MG63 (cell line): ENCODE data around the gene KCNN3. TPM values are rescaled to one million over a fixed set of nuclear protein-coding genes. Genes with fewer than 3 reads are reported as not detected.
"Not testable (repeated sequence)": the region's sequence is repeated elsewhere in the genome, so short reads cannot be mapped to it uniquely, and the experiment has no call there.

Experiments used
- DNase-seq: peaks from one replicate; pipeline ENCODE4 v3.0.0-alpha.2; 2020
- H3K27me3 ChIP-seq: fragments of 250-450 bp; sonication (Bioruptor Pico); 2 replicates; pipeline ENCODE4 v1.5.1; 2020; ENCODE audit warnings: mild to moderate bottlenecking, moderate library complexity
- H3K36me3 ChIP-seq: fragments of 250-450 bp; sonication (Bioruptor Pico); 2 replicates; pipeline ENCODE4 v1.5.1; 2020; ENCODE audit warnings: mild to moderate bottlenecking, moderate library complexity
- H3K4me3 ChIP-seq: fragments of 250-450 bp; sonication (Bioruptor Pico); 2 replicates; pipeline ENCODE4 v1.5.1; 2020; ENCODE audit warnings: mild to moderate bottlenecking, moderate library complexity
- H3K9me3 ChIP-seq: fragments of 250-450 bp; sonication (Bioruptor Pico); 2 replicates; pipeline ENCODE4 v1.5.1; 2020; ENCODE audit warnings: mild to moderate bottlenecking, moderate library complexity
- total RNA-seq: library from RNA; depleted of rRNA; stranded (reverse); fragments of >200 nt; shearing (Covaris generic); gene quantifications from 2 replicates; pipeline ENCODE4 v1.2.3, GENCODE V29; 2014; ENCODE audit warnings: low replicate concordance

KCNN3 gene
- total RNA-seq, 1 experiment from 2014 or later: 1.6 TPM

DNA sequence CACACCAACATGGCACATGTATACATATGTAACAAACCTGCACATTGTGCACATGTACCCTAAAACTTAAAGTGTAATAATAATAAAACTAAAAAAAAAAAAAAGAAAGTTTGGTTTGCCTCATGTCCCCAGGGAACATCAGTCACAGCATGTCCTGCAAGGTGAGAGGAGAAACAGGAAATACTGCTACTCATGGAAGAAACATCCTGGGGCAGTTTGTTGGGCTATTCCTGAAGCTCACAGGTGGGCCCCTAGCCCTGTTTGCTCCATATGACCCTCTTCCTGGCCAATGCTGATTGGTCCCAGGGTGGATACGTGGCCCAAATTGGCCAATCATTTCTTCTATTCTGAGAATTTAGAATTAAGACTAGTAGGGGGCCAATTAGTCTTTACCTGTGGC lies 158.7 kb downstream of the KCNN3 start:
- Histone ChIP-seq H3K36me3 (no peaks in the 10 kb centered on the region), H3K9me3 (no peaks in the 10 kb centered on the region), H3K4me3 (no peak overlapping the region), H3K27me3 (no peaks in the 10 kb centered on the region)
- no peak for DNase-seq

DNA sequence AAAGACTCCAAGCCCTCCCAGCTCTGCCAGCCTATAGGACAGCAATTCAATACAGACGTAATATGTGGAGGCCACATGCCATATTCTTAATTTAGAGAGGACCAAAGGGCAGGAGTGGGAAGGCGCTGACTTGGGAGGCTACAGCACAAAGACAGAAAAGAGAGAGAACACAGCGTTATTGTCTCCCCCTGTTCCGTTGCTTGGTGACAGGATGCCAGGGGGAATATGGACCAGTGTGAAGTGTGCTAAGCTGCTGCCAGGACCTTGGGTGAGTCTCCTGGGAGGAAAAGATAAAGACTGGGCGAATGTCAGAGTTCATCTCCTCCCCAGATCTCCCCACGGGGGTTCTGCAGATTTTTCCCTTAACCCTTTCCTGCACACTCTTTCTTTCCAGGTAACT lies 160.0 kb downstream of the KCNN3 start:
- DNase-seq: no peak
- H3K27me3 ChIP-seq: 0 out of 2 replicates have a peak, but pooled peaks cover 2% of the 10 kb centered on the region
- H3K4me3 ChIP-seq: no peak overlapping the region
- no peaks in the 10 kb centered on the region for H3K9me3 ChIP-seq
- no peaks in the 10 kb centered on the region for H3K36me3 ChIP-seq

DNA sequence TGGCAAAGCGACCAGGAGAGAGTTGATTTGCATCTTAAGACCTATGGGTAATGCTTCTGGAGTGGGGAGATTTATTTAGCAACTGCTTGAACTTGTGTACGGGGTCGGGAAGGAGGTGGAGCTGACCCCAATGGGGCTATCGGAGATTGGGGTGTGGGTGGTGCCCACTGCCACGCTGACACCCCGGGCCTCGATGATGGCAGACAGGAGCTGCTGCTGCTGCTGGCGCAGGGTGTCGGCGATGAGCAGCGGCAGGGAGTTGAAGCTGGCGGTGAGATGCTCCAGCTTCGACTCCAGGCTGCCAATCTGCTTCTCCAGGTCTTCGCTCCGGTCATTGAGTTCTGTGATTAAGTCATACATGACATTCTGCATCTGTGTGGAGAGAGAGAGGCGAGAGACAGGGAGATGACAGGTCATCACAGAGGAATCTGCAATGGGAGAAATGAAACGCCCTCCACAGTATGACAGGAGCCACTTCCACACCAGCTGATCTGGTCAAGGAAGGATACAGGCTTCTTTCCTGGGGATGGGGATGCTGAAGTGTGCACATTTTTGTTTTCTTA lies 162.1 kb downstream of the KCNN3 start:
- Histone ChIP-seq H3K9me3 (no peaks in the 10 kb centered on the region), H3K27me3 (peaks cover 8% of the 10 kb centered on the region; the same call in 1 of the 2 replicates), H3K36me3 (no peaks in the 10 kb centered on the region), H3K4me3 (no peak overlapping the region)
- DNase-seq: no peak

- DNase-seq: no peak
- Histone ChIP-seq H3K4me3 (no peak overlapping the region), H3K9me3 (no peaks in the 10 kb centered on the region), H3K27me3 (peaks cover 9% of the 10 kb centered on the region; the same call in 1 of the 2 replicates), H3K36me3 (no peaks in the 10 kb centered on the region)
Measured at GRCh38 chr1:154706851-154707250, 163.2 kb downstream of the KCNN3 start.

- Histone ChIP-seq H3K4me3 (no peak overlapping the region), H3K36me3 (no peaks in the 10 kb centered on the region), H3K9me3 (no peaks in the 10 kb centered on the region), H3K27me3 (peaks cover 9% of the 10 kb centered on the region; the same call in 1 of the 2 replicates)
- DNase-seq: no peak
Measured at GRCh38 chr1:154705544-154705943, 164.5 kb downstream of the KCNN3 start.

DNA sequence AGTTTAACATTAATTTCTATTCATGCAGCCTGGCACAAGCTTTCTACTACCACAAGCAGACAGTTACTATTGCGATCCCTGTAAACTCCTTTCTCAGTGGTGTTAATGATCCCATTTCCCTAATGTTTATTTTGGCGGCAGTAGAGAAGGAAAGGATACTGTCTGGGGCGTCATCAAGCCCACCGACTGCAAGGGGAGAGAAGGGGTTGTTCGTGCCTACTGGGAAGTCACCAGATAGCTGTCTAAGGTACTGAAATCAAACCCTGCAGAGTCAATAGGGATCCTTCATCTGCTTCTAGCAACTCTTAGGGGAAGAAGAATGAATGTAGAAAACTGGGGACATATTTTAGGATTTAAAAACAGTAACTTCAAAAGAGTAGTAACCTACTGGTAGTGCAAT lies 166.9 kb downstream of the KCNN3 start:
- Histone ChIP-seq H3K9me3 (no peaks in the 10 kb centered on the region), H3K27me3 (peaks cover 9% of the 10 kb centered on the region; the same call in 1 of the 2 replicates), H3K36me3 (no peaks in the 10 kb centered on the region), H3K4me3 (no peak overlapping the region)
- DNase-seq: no peak

DNA sequence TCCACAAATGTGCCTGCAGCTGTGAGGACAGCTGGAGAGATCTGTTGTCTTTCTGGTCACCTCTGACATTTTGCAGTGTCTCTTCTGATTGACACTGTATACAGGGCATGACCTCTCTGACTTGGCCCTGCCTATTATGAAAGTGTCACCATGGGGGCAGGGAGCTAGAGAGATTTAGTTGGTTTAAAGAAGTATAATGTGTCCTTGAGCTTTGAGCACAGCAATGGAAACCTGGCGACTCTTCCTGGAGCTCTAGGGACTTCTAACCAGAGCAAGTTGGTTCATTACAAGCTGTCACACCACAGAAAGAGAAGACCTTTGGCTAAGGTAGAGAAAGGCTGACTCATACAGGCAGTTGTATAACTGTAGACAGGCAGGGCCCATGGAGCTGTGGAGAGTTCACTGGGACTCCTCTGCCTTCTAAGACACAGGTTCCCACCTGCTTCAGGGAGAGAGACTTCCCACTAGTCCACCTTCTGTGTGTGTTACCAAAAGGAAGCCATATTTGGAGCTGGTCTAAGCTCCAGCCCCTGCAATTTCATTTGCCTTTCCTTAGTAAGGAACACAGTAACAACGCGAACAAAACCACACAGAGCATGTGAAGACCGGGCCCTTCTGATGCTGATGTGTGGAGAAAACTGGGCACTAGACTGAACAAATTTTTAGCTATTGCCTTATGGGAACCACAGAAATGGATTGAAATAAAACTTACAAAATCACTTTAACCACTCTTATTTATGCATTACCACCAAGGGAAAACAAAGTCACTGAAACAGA lies 171.6 kb downstream of the KCNN3 start:
- no peak for DNase-seq
- no peak overlapping the region for H3K4me3 ChIP-seq
- no peaks in the 10 kb centered on the region for H3K36me3 ChIP-seq
- H3K9me3 ChIP-seq: no peaks in the 10 kb centered on the region
- H3K27me3 ChIP-seq: peaks cover 9% of the 10 kb centered on the region

- Histone ChIP-seq H3K4me3 (no peak overlapping the region), H3K27me3 (peaks cover 9% of the 10 kb centered on the region), H3K9me3 (no peaks in the 10 kb centered on the region), H3K36me3 (no peaks in the 10 kb centered on the region)
- no peak for DNase-seq
Measured at GRCh38 chr1:154697710-154698109, 172.4 kb downstream of the KCNN3 start.

- Histone ChIP-seq H3K9me3 (no peaks in the 10 kb centered on the region), H3K4me3 (no peak overlapping the region), H3K27me3 (peaks cover 14% of the 10 kb centered on the region), H3K36me3 (no peaks in the 10 kb centered on the region)
- DNase-seq: no peak
Measured at GRCh38 chr1:154696456-154696855, 173.6 kb downstream of the KCNN3 start.

DNA sequence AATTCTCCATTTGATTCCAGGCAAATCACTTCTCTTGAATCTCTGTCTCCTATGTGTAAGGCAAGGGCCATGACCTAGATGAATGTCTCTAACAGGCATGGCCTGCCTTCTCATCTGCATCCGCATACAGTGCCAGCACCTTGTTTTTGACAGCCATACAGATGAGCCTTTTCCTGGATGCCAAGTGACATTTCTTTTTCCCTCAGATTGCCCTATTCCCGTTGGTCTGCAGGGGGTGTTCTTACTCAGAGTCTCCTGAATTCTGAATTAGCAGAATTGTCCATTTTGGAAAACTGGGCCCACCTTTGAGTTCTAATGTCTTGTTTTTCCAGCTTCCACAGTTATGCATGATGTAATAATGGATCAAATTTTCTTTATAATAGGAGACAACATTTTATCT lies 174.1 kb downstream of the KCNN3 start:
- no peak for DNase-seq
- Histone ChIP-seq H3K4me3 (no peak overlapping the region), H3K9me3 (no peaks in the 10 kb centered on the region), H3K27me3 (peaks cover 17% of the 10 kb centered on the region), H3K36me3 (no peaks in the 10 kb centered on the region)

- Histone ChIP-seq H3K4me3 (no peak overlapping the region), H3K36me3 (no peaks in the 10 kb centered on the region), H3K27me3 (peaks cover 20% of the 10 kb centered on the region), H3K9me3 (no peaks in the 10 kb centered on the region)
- DNase-seq: no peak
Measured at GRCh38 chr1:154694995-154695394, 175.1 kb downstream of the KCNN3 start.

DNA sequence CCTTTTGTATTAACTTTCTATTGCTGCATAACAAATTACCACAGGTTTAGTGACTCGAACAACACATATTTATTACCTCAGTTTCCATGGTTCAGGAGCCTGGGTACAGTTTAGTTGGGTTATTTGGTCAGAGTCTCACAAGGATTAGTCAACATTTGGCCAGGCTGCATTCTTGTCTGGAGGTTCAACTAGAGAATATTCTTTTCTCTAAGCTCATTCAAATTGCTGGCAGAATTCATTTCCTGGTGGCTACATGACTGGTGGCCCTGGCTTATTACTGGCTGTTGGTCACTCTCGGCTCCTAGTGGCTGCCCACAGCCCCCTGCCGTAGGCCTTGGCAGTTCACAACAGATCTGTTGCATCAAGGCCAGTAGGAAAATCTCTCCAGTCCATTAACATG lies 181.0 kb downstream of the KCNN3 start:
- peak; percentile 13 for DNase-seq
- H3K4me3 ChIP-seq: no peak overlapping the region
- H3K36me3 ChIP-seq: no peaks in the 10 kb centered on the region
- H3K27me3 ChIP-seq: peaks cover 30% of the 10 kb centered on the region
- no peaks in the 10 kb centered on the region for H3K9me3 ChIP-seq

GRCh38 chr1:154686507-154686906 lies 183.6 kb downstream of the KCNN3 start:
- H3K36me3 ChIP-seq: no peaks in the 10 kb centered on the region
- peaks cover 25% of the 10 kb centered on the region for H3K27me3 ChIP-seq
- no peaks in the 10 kb centered on the region; the same call in 1 of the 2 replicates for H3K9me3 ChIP-seq
- no peak for DNase-seq
- no peak overlapping the region for H3K4me3 ChIP-seq

GRCh38 chr1:154683820-154684219 lies 186.3 kb downstream of the KCNN3 start:
- peaks cover 15% of the 10 kb centered on the region for H3K27me3 ChIP-seq
- no peaks in the 10 kb centered on the region; the same call in 1 of the 2 replicates for H3K9me3 ChIP-seq
- DNase-seq: no peak
- H3K36me3 ChIP-seq: no peaks in the 10 kb centered on the region
- H3K4me3 ChIP-seq: no peak overlapping the region

- Histone ChIP-seq H3K27me3 (peaks cover 5% of the 10 kb centered on the region), H3K4me3 (no peak overlapping the region), H3K9me3 (no peaks in the 10 kb centered on the region; the same call in 1 of the 2 replicates), H3K36me3 (no peaks in the 10 kb centered on the region)
- no peak for DNase-seq
Measured at GRCh38 chr1:154682254-154682653, 187.8 kb downstream of the KCNN3 start.

GRCh38 chr1:154677844-154678243 lies 192.2 kb downstream of the KCNN3 start:
- not testable (repeated sequence) for H3K9me3 ChIP-seq, DNase-seq, H3K4me3 ChIP-seq, H3K27me3 ChIP-seq, H3K36me3 ChIP-seq

- H3K9me3 ChIP-seq, H3K4me3 ChIP-seq, H3K36me3 ChIP-seq, H3K27me3 ChIP-seq, DNase-seq: not testable (repeated sequence)
Measured at GRCh38 chr1:154676847-154677246, 193.2 kb downstream of the KCNN3 start.

- DNase-seq, H3K9me3 ChIP-seq, H3K4me3 ChIP-seq, H3K36me3 ChIP-seq, H3K27me3 ChIP-seq: not testable (repeated sequence)
Measured at GRCh38 chr1:154674456-154674855, 195.6 kb downstream of the KCNN3 start.
